Hepatocyte (in vitro differentiated cells): Measurements from ENCODE around the gene SOBP.

Experiments used
- CTCF ChIP-seq: fragments of 200-600 bp; sonication (generic); IDR thresholded peaks from 2 replicates; pipeline ENCODE4 v1.5.1; 2016; ENCODE audit warnings: antibody characterized with exemption, mild to moderate bottlenecking; ENCODE audit not compliant: poor library complexity
- EZH2phosphoT487 ChIP-seq: fragments of 200-600 bp; sonication (generic); IDR thresholded peaks from one replicate; pipeline ENCODE4 v1.6.1; 2018; ENCODE audit warnings: antibody characterized with exemption, mild to moderate bottlenecking, low read depth, moderate library complexity; ENCODE audit not compliant: unreplicated experiment, severe bottlenecking

DNA sequence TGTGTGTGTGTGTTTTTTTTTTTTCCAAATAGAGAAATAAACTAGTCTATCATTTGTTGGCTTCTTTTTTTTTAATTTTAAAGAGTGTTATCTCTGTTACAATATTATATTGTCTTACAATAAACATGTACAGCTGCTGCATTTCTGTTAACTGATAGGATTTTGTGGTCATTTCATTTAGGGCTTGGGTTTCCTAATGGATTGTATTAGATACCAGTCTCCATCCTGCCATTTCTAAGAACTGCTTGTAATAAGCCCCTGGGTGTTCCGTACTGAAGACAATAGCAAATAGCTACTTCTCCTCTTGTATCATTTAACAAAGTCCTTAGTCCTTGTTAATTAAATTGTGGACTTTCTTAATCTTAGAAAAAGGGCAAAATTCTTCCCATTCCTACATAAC is 45.7 kb downstream of the SOBP start:
- TF ChIP-seq CTCF (no peak), EZH2phosphoT487 (no peak)
